Erythroblast (primary cell): Measurements from ENCODE around the gene XPNPEP2.

Experiments
- GATA1 ChIP-seq: IDR thresholded peaks from 2 replicates; pipeline ENCODE4 v1.6.1; 2011; ENCODE audit warnings: low read depth, mild to moderate bottlenecking, control low read depth, low read length, moderate library complexity
- POLR2A ChIP-seq: IDR thresholded peaks from 2 replicates; pipeline ENCODE4 v1.6.1; 2011; ENCODE audit warnings: mild to moderate bottlenecking, low read length

DNA sequence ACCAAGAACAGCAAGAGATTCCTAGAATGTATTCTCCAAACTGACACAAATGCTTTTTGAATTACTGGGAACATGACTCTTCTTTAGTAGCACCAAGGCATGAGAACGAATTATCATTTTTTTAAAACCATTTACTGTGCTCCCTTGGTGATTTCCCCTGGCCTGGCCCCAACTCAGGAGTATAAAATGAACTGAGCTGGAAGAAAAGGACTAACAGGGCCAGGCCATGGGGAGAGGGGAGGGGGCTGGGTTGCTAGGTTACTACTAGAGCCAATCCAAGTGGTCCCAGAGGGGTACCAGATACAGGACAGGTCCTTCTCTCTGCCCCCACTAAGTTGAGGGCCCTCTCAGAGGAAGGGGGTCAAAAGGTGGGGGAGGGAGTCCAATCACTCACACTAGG, 64.1 kb downstream of the XPNPEP2 start:
- TF ChIP-seq POLR2A = no peak
- no peak for TF ChIP-seq GATA1
